Loucy (cell line): Measurements from ENCODE around the gene PRDM8.

Experiments
- H2AFZ ChIP-seq: fragments of 200-600 bp; sonication (generic); 2 replicates; pipeline ENCODE4 v1.6.0; 2016; ENCODE audit warnings: antibody characterized with exemption, mild to moderate bottlenecking, low read length, moderate library complexity
- H3F3A ChIP-seq: fragments of 200-600 bp; 2 replicates; pipeline ENCODE4 v1.6.0; 2016; ENCODE audit warnings: antibody characterized with exemption, low read depth, mild to moderate bottlenecking
- H3K27me3 ChIP-seq: fragments of 200-600 bp; sonication (generic); 2 replicates; pipeline ENCODE4 v1.6.1; 2014; ENCODE audit warnings: low read length, mild to moderate bottlenecking; ENCODE audit not compliant: insufficient read depth, poor library complexity, severe bottlenecking
- H3K36me3 ChIP-seq: fragments of 200-600 bp; sonication (generic); 2 replicates; pipeline ENCODE4 v1.6.1; 2016; ENCODE audit warnings: low read length; ENCODE audit not compliant: insufficient read depth
- H3K4me1 ChIP-seq: fragments of 200-600 bp; sonication (generic); 2 replicates; pipeline ENCODE4 v1.5.1; 2014; ENCODE audit warnings: low read length, mild to moderate bottlenecking; ENCODE audit not compliant: insufficient read depth, poor library complexity, severe bottlenecking
- H3K4me2 ChIP-seq: fragments of 200-600 bp; sonication (generic); 2 replicates; pipeline ENCODE4 v1.6.0; 2014; ENCODE audit warnings: antibody characterized with exemption, low read length, low read depth, mild to moderate bottlenecking; ENCODE audit not compliant: poor library complexity, severe bottlenecking
- H3K4me3 ChIP-seq: fragments of 200-600 bp; sonication (generic); 2 replicates; pipeline ENCODE4 v1.5.1; 2014; ENCODE audit warnings: low read length, mild to moderate bottlenecking, mixed read lengths; ENCODE audit not compliant: poor library complexity, severe bottlenecking
- H3K79me2 ChIP-seq: fragments of 200-600 bp; sonication (generic); 2 replicates; pipeline ENCODE4 v1.6.1; 2014; ENCODE audit warnings: low read length; ENCODE audit not compliant: insufficient read depth
- H3K9ac ChIP-seq: fragments of 200-600 bp; sonication (generic); 2 replicates; pipeline ENCODE4 v1.6.0; 2014; ENCODE audit warnings: mild to moderate bottlenecking, low read depth, low read length, moderate library complexity; ENCODE audit not compliant: poor library complexity, severe bottlenecking
- H3K9me2 ChIP-seq: fragments of 200-600 bp; sonication (generic); replicated peaks from 2 replicates; pipeline ENCODE4 v1.6.1; 2016; ENCODE audit warnings: low read depth, low read length, mixed read lengths
- H3K9me3 ChIP-seq: fragments of 200-600 bp; sonication (generic); 2 replicates; pipeline ENCODE4 v1.6.1; 2014; ENCODE audit warnings: mild to moderate bottlenecking, antibody characterized with exemption, low read length, low read depth; ENCODE audit not compliant: insufficient read depth
- H4K20me1 ChIP-seq: fragments of 200-600 bp; sonication (generic); 2 replicates; pipeline ENCODE4 v1.6.0; 2014; ENCODE audit warnings: antibody characterized with exemption, low read length, mild to moderate bottlenecking; ENCODE audit not compliant: insufficient read depth, poor library complexity, severe bottlenecking
- CTCF ChIP-seq: fragments of 200-600 bp; sonication (generic); conservative IDR thresholded peaks from 2 replicates; pipeline ENCODE4 v1.5.1; 2014; ENCODE audit warnings: mild to moderate bottlenecking, antibody characterized with exemption, low read length
- EZH2phosphoT487 ChIP-seq: fragments of 200-600 bp; IDR thresholded peaks from 2 replicates; pipeline ENCODE4 v1.6.1; 2018; ENCODE audit warnings: antibody characterized with exemption, mild to moderate bottlenecking, moderate library complexity, borderline replicate concordance

PRDM8 gene

GRCh38 chr4:80189581-80189955 is 7.7 kb upstream of the PRDM8 start:
- no peak overlapping the region for H3K9ac ChIP-seq
- H3F3A ChIP-seq = no peaks in the 10 kb centered on the region
- no peaks in the 10 kb centered on the region for H3K27me3 ChIP-seq
- H3K4me1 ChIP-seq = peaks cover 51% of the 10 kb centered on the region
- H3K4me3 ChIP-seq = no peak overlapping the region
- no peaks in the 10 kb centered on the region for H3K9me2 ChIP-seq
- H3K36me3 ChIP-seq = peaks cover 7% of the 10 kb centered on the region; the same call in 1 of the 2 replicates
- TF ChIP-seq EZH2phosphoT487 = no peak
- TF ChIP-seq CTCF = no peak
- no peaks in the 10 kb centered on the region for H4K20me1 ChIP-seq
- H3K79me2 ChIP-seq = peaks cover 96% of the 10 kb centered on the region
- no peak overlapping the region for H2AFZ ChIP-seq
- H3K4me2 ChIP-seq = peak overlapping the region; percentile 37
- no peaks in the 10 kb centered on the region for H3K9me3 ChIP-seq

- Histone ChIP-seq H3K9ac (no peak overlapping the region), H3K36me3 (peaks cover 11% of the 10 kb centered on the region; the same call in 1 of the 2 replicates), H3K4me2 (peak overlapping the region; percentile 37), H3F3A (no peaks in the 10 kb centered on the region), H3K27me3 (no peaks in the 10 kb centered on the region), H2AFZ (no peak overlapping the region), H3K79me2 (peaks cover 96% of the 10 kb centered on the region), H4K20me1 (no peaks in the 10 kb centered on the region), H3K9me2 (no peaks in the 10 kb centered on the region), H3K4me1 (peaks cover 48% of the 10 kb centered on the region), H3K4me3 (no peak overlapping the region), H3K9me3 (no peaks in the 10 kb centered on the region)
- no peak for TF ChIP-seq CTCF
- TF ChIP-seq EZH2phosphoT487 = no peak
Observed at GRCh38 chr4:80189956-80190677, 7.2 kb upstream of the PRDM8 start.

GRCh38 chr4:80192252-80192866 is 4.9 kb upstream of the PRDM8 start:
- H3K79me2 ChIP-seq = peaks cover 82% of the 10 kb centered on the region
- no peaks in the 10 kb centered on the region for H3F3A ChIP-seq
- peaks cover 28% of the 10 kb centered on the region for H3K4me1 ChIP-seq
- no peak overlapping the region for H3K9ac ChIP-seq
- no peak overlapping the region for H3K4me2 ChIP-seq
- no peak overlapping the region for H3K4me3 ChIP-seq
- H3K36me3 ChIP-seq = peaks cover 32% of the 10 kb centered on the region; the same call in 1 of the 2 replicates
- H2AFZ ChIP-seq = no peak overlapping the region
- TF ChIP-seq CTCF (no peak), EZH2phosphoT487 (no peak)
- no peaks in the 10 kb centered on the region for H3K9me3 ChIP-seq
- H4K20me1 ChIP-seq = no peaks in the 10 kb centered on the region
- no peaks in the 10 kb centered on the region for H3K9me2 ChIP-seq
- H3K27me3 ChIP-seq = no peaks in the 10 kb centered on the region
